Nephron (organoid): ENCODE data around the gene ALG1L2.
A peak's percentile ranks its signal among the peaks of the same experiment; 100 is the strongest.
"Not testable (repeated sequence)": the region's sequence is repeated elsewhere in the genome, so short reads cannot be mapped to it uniquely, and the experiment has no call there.

Experiments
- H3K27ac Mint-ChIP-seq, 3 experiments: 2 replicates each; pipeline ENCODE4 v1.8.0; 2020; ENCODE audit warnings: mixed read lengths in 3 of 3, mild to moderate bottlenecking in 2 of 3, moderate library complexity in 1 of 3
- H3K27me3 Mint-ChIP-seq: 2 replicates; pipeline ENCODE4 v1.8.0; 2021; ENCODE audit warnings: low read depth, mild to moderate bottlenecking, moderate library complexity, mixed read lengths
- H3K36me3 Mint-ChIP-seq: 2 replicates; pipeline ENCODE4 v1.8.0; 2020; ENCODE audit warnings: low read depth, mixed read lengths
- H3K4me1 Mint-ChIP-seq: 2 replicates; pipeline ENCODE4 v1.8.0; 2020; ENCODE audit warnings: mixed read lengths
- H3K4me3 Mint-ChIP-seq, 3 experiments: 2 replicates each; pipeline ENCODE4 v1.8.0; 2020; ENCODE audit warnings: mild to moderate bottlenecking in 3 of 3, mixed read lengths in 3 of 3, moderate library complexity in 2 of 3
- H3K9me3 Mint-ChIP-seq: 2 replicates; pipeline ENCODE4 v1.8.0; 2020; ENCODE audit warnings: mixed read lengths
- TF ChIP-seq, protein P1 (sequence below), 3 experiments: fragments of 200-600 bp; sonication (generic); IDR thresholded peaks; one replicate each; pipeline ENCODE4 v1.5.0; 2021; ENCODE audit warnings: antibody characterized with exemption in 3 of 3; ENCODE audit not compliant: unreplicated experiment in 3 of 3

The ALG1L2 gene

DNA sequence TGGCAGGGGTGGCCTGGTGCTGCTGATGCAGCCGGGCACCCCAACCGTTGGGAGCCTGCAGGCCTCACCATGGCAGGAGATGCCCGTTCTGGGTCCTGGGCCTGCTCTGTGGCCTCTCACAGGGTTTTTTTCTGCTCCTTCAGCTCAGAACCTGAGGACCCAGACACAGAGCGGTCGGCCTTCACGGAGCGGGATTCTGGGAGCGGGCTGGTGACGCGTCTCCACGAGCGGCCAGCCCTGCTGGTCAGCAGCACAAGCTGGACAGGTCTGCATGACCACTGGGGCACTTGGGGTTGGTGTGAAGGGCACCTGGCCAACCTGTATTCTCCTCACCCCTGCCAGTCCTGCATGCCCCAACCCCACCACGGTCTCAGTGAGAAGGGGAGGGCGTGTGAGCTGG lies 10.3 kb downstream of the ALG1L2 start:
- Mint-ChIP-seq H3K9me3 (no peaks in the 10 kb centered on the region), H3K4me3 (no peak overlapping the region)

DNA sequence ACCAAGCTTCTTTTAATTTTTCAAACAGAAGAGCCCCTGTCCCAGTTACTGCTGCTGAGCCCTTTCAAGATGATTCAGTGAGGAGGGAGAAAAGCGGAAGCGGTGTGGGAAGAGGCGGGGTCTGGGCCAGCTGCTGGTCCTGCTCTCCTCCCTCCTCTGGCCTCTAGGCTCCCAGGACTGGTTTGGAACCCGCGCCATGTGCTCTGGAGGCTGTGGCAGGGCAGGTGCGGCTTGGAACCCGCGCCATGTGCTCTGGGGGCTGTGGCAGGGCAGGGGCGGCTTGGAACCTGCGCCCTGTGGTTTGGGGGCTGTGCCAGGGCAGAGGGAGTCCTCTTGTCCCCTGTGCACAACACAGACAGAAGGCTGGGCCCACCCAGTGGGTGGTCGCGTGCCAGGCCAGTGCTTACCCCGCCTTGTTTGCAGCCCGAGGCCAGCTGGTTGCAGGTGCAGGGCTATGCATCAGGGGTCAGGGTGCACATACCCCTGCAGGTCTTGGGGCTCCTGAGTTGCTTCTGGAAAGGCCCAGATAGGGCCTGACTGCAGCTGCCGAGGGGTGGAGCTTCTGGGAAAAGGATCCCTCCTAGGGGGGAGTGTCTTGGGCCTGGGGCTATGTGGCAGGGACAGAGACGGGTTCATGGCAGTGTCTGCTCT lies 12.2 kb downstream of the ALG1L2 start:
- H3K4me3 Mint-ChIP-seq = no peak overlapping the region
- no peaks in the 10 kb centered on the region for H3K9me3 Mint-ChIP-seq
- TF ChIP-seq, protein P1, sequence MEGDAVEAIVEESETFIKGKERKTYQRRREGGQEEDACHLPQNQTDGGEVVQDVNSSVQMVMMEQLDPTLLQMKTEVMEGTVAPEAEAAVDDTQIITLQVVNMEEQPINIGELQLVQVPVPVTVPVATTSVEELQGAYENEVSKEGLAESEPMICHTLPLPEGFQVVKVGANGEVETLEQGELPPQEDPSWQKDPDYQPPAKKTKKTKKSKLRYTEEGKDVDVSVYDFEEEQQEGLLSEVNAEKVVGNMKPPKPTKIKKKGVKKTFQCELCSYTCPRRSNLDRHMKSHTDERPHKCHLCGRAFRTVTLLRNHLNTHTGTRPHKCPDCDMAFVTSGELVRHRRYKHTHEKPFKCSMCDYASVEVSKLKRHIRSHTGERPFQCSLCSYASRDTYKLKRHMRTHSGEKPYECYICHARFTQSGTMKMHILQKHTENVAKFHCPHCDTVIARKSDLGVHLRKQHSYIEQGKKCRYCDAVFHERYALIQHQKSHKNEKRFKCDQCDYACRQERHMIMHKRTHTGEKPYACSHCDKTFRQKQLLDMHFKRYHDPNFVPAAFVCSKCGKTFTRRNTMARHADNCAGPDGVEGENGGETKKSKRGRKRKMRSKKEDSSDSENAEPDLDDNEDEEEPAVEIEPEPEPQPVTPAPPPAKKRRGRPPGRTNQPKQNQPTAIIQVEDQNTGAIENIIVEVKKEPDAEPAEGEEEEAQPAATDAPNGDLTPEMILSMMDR (IDR thresholded peaks at IDR 0.05; ENCODE audit: unreplicated experiment in 3 of 3) = no peak
- no peak overlapping the region for H3K27ac Mint-ChIP-seq
- peaks cover 11% of the 10 kb centered on the region for H3K4me1 Mint-ChIP-seq
- H3K36me3 Mint-ChIP-seq = no peaks in the 10 kb centered on the region
- H3K27me3 Mint-ChIP-seq = no peaks in the 10 kb centered on the region

More for the DNA sequence above, 10.3 kb downstream of the ALG1L2 start:
- TF ChIP-seq, protein P1 (IDR thresholded peaks at IDR 0.05; ENCODE audit: unreplicated experiment in 3 of 3) = no peak
- Mint-ChIP-seq H3K4me1 (peaks cover under 1% of the 10 kb centered on the region), H3K36me3 (no peaks in the 10 kb centered on the region), H3K27me3 (no peaks in the 10 kb centered on the region), H3K27ac (no peak overlapping the region)

DNA sequence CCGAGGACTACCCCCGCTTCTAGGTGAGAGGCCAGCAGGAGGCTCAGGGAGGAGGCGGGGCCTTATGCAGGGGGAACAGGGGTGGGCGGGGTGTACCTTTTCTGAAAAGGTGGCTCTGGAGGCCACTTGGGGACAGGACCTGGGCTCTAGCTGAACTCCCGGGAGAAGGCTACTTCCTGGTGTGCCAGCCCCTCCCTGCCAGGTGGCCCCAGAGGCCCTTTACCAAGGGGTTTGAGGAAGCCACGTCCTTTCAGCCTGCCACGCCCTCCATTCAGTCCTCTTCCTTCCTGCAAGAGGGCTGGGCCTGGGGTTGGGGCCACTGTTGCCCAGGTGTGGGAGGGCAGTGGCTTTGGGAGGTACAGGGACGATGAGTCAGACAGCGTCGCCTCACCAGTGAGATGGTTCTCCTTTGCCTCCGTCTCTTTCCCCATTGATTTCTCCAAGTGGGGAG lies 12.9 kb downstream of the ALG1L2 start:
- H3K4me1 Mint-ChIP-seq = peaks cover 16% of the 10 kb centered on the region
- H3K27ac Mint-ChIP-seq, H3K4me3 Mint-ChIP-seq, H3K27me3 Mint-ChIP-seq, H3K9me3 Mint-ChIP-seq, H3K36me3 Mint-ChIP-seq: not testable (repeated sequence)

DNA sequence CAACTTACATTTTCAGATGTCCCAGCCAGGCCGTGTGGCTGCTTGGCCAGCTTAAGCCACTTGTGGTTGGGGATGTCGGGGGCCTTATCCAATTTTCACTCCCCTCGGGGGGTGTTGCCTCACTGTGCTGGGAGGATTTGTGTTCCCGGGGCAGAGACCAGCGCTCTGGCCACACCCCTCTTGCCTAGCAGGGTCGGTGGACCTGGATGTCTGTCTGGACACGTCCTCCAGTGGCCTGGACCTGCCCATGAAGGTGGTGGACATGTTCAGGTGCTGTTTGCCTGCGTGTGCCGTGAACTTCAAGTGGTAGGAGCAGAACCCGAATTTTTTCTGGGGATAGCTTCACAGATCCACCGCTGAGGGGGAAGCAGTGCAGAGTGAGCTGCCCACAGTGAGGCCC lies 14.2 kb downstream of the ALG1L2 start:
- not testable (repeated sequence) for H3K36me3 Mint-ChIP-seq, H3K9me3 Mint-ChIP-seq, H3K27me3 Mint-ChIP-seq, H3K4me3 Mint-ChIP-seq, H3K27ac Mint-ChIP-seq
- peaks cover 16% of the 10 kb centered on the region for H3K4me1 Mint-ChIP-seq

DNA sequence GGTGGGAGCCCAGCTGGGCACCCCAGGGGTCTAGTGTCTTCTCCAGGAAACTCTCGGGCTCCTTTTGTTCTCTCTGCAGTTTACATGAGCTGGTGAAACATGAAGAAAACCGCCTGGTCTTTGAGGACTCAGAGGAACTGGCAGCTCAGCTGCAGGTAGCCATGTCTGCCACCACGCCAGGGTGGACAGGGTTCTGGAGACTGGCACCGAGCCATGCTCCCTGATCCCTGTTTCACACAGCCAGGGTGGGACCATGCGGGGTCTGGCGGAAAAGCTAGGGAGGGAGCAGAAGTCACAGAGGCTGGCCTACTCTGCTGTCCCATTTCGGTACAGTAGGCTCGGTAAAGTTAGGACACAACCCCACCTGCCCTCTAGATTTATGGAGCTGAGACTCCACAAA lies 15.5 kb downstream of the ALG1L2 start:
- not testable (repeated sequence) for H3K27ac Mint-ChIP-seq, H3K9me3 Mint-ChIP-seq, H3K36me3 Mint-ChIP-seq, H3K4me3 Mint-ChIP-seq, H3K27me3 Mint-ChIP-seq
- peaks cover 16% of the 10 kb centered on the region for H3K4me1 Mint-ChIP-seq

DNA sequence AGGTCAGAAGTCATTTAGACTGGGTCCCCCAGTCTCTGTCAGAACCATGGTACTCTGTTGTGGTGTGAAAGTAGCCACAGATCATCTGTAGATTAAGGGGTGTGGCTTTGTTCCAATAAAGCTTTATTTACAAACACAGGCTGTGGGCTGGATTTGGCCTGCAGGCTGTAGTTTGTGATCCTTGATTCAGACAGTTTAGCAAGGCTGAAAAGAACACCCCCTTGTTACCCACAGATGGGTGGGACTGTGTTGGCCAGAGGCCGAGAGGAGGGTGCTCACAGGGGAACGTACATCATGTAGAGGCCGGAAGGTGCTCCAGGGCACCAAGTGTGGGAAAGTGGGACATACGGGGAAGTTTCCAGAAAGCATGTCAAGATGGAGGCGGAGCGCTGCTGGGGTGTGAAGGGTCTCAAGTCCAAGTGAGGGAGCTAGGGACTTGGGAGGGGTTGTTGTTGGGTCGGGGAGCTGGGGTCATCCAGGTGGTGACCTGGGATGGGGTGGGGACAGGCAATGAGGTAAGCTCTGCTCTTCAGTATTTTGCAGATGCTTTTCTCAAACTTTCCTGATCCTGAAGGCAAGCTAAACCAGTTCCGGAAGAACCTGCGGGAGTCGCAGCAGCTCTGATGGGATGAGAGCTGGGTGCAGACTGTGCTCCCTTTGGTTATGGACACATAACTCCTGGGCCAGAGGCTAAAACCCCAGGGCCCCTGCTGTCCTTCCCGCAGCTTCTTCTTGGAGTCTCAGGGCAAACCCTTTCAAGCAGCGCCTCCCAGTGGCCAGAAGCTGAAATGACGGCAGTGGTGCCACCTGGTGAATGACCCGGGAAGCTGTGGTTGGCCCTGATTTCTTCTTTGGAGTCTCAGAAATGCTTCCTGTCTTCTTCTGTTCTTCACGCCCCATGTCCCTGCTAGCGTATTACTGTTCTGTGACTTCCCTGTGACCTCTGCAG lies 16.3 kb downstream of the ALG1L2 start:
- H3K36me3 Mint-ChIP-seq, H3K27me3 Mint-ChIP-seq, H3K9me3 Mint-ChIP-seq, H3K4me3 Mint-ChIP-seq: not testable (repeated sequence)
- peak overlapping the region; percentile 7 to 40 (median 37) for H3K27ac Mint-ChIP-seq
- peaks cover 16% of the 10 kb centered on the region for H3K4me1 Mint-ChIP-seq
- TF ChIP-seq, protein P1 (IDR thresholded peaks at IDR 0.05; ENCODE audit: unreplicated experiment in 3 of 3) = peak; percentile 46 to 57 (median 48)

DNA sequence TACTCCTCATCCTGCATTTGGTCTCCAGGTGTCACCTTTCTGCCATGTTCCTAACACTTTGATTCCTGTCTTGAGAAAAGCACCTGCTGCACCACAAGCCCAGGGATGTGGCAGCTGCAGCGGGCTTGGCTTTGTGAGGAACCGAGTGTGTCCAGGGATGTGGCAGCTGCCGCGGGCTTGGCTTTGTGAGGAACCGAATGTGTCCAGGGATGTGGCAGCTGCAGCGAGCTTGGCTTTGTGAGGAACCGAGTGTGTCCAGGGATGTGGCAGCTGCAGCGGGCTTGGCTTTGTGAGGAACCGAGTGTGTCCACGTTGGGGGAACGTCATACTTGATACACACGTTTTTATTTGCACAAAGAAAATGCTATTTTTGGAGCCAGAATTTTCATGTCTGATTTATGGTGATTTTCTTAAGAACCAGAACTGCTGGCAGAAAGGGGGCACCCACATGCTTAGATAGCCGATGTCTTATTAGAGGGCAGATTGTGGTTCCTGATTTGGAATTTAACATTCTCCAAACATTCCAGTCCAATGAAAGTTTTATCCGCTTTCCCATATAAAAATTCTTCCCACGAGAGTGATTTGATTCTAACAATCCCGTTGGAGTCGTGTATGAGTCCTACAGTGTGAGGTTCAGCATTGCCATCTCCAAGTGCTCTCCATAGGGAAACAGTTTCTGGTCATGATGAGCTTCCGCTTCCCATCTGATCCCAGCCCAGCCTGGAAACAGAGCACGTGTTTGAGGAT lies 17.2 kb downstream of the ALG1L2 start:
- not testable (repeated sequence) for H3K4me3 Mint-ChIP-seq, H3K36me3 Mint-ChIP-seq, H3K27me3 Mint-ChIP-seq, H3K9me3 Mint-ChIP-seq
- Mint-ChIP-seq H3K27ac (peak overlapping the region; percentile 7 to 44 (median 37)), H3K4me1 (peaks cover 16% of the 10 kb centered on the region)

DNA sequence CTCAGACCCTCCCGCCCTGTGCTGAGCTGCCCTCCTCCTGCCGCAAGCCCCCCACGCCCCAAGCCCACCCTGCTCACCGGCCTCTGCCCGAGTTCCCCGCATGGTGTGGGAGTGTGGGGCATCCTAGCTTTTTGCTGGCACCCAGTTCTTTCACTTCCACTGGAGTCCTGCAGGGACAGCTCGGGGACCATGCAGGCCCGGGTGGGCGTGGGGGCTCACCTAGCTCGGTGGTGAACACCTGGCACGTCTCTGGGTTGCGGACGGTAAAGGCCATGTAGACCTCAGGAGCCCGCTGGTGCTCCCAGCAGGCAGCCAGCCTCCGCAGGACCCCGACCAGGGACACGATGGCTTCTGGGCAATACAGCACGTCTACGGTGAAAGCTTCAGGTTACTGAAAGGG lies 20.9 kb downstream of the ALG1L2 start:
- H3K4me3 Mint-ChIP-seq, H3K9me3 Mint-ChIP-seq, H3K27ac Mint-ChIP-seq, H3K27me3 Mint-ChIP-seq, H3K36me3 Mint-ChIP-seq: not testable (repeated sequence)
- peaks cover 19% of the 10 kb centered on the region for H3K4me1 Mint-ChIP-seq

DNA sequence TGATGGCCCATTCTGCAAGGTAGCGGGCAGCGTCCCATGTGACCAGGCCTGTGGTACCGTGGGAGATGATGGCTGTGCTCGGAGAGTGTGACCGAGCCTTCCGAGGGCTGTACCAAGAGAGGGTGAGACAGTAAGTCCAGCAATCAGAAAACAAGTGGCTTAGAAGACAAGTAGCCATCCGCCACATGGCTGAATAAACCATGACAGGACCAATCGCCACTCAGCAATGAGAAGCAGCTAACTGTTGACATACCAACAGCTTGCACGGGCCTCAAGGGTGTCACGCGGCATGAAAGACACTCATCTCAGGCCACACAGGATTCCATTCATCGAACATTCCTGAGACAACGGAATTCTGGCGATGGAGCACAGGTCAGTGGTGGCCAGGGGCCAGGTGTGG lies 22.6 kb downstream of the ALG1L2 start:
- H3K4me3 Mint-ChIP-seq, H3K4me1 Mint-ChIP-seq, H3K27me3 Mint-ChIP-seq, H3K9me3 Mint-ChIP-seq, H3K27ac Mint-ChIP-seq, H3K36me3 Mint-ChIP-seq: not testable (repeated sequence)

DNA sequence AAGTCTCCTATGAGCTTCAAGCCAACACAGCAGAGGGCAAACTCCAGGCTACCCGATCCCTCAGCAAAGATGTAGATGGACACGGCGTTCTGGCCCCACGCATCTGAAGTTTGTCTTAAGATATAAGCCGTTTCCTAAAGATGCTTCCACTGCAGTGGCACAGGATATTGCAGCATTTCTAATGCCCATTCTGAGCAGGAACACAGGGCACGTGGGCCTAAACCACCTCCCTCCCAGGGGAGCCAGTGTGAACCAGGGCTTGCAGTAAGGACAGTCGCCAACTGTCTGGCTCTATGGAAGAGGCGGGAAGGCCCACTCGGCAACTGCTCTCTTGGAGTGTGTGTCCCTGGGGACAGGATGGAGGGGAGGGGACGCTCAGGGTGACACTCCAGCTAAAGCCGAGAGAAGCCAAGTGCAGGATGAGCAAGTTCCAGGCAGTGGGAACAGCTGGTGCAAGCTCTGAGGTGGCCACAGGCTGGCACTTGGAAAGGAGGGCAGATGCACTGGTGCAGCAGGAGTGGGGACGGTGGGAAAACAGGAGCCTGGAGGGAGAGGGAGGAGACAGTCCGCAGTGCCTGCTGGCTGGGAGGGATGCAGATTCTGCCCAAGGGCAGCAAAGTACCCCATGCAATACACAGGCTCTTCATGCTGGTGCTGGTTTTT lies 25.8 kb downstream of the ALG1L2 start:
- H3K4me3 Mint-ChIP-seq, H3K9me3 Mint-ChIP-seq, H3K27me3 Mint-ChIP-seq, H3K36me3 Mint-ChIP-seq, H3K27ac Mint-ChIP-seq: not testable (repeated sequence)
- peaks cover 19% of the 10 kb centered on the region for H3K4me1 Mint-ChIP-seq
